Natural killer cell (primary cell): ENCODE results near the gene INAFM2. TPM values are rescaled to one million over a fixed set of nuclear protein-coding genes. Genes with fewer than 3 reads are reported as not detected.

ENCODE experiments used
- ATAC-seq, 3 donors: fragments of 150-1000 bp in 2 of 3; fragments of 200-7000 bp in 1 of 3; cut with Tn5 transposase; 1 replicate in 1 of 3; 2 replicates in 2 of 3; pipeline ENCODE4 v1.10.0; 2021; ENCODE audit warnings: mild to moderate bottlenecking in 2 of 3, moderate library complexity in 2 of 3
- DNase-seq, 2 donors: peaks; one replicate each; pipeline versions ENCODE4 v3.0.0 to v3.0.0-alpha.2; 2013 to 2021; ENCODE audit warnings: mixed read lengths in 1 of 2
- H3K27ac ChIP-seq: one replicate; pipeline ENCODE4 v1.5.1; 2013; ENCODE audit warnings: mild to moderate bottlenecking, low read length
- H3K27me3 ChIP-seq: one replicate; pipeline ENCODE4 v1.6.1; 2013; ENCODE audit warnings: low read length; ENCODE audit not compliant: control insufficient read depth, insufficient read depth
- H3K36me3 ChIP-seq: one replicate; pipeline ENCODE4 v1.6.1; 2013; ENCODE audit warnings: low read length; ENCODE audit not compliant: control insufficient read depth, insufficient read depth
- H3K4me1 ChIP-seq: one replicate; pipeline ENCODE4 v1.6.1; 2013; ENCODE audit warnings: low read length; ENCODE audit not compliant: control insufficient read depth, insufficient read depth
- H3K4me3 ChIP-seq: one replicate; pipeline ENCODE4 v1.5.1; 2013; ENCODE audit warnings: low read length
- H3K9me3 ChIP-seq: one replicate; pipeline ENCODE4 v1.6.1; 2013; ENCODE audit warnings: low read length; ENCODE audit not compliant: control insufficient read depth, insufficient read depth
- H3K27ac Mint-ChIP-seq, 2 donors: one replicate each; pipeline ENCODE4 v1.8.0; 2022; ENCODE audit warnings: mild to moderate bottlenecking in 2 of 2, mixed read lengths in 2 of 2, moderate library complexity in 1 of 2
- H3K27me3 Mint-ChIP-seq, 2 donors: one replicate each; pipeline ENCODE4 v1.8.0; 2022; ENCODE audit warnings: low read depth in 2 of 2, mixed read lengths in 2 of 2
- H3K36me3 Mint-ChIP-seq: one replicate; pipeline ENCODE4 v1.8.0; 2022; ENCODE audit warnings: mixed read lengths
- H3K4me1 Mint-ChIP-seq, 2 donors: one replicate each; pipeline ENCODE4 v1.8.0; 2022; ENCODE audit warnings: mixed read lengths in 2 of 2
- H3K4me3 Mint-ChIP-seq: one replicate; pipeline ENCODE4 v1.8.0; 2022; ENCODE audit warnings: mild to moderate bottlenecking, moderate library complexity, mixed read lengths
- H3K9me3 Mint-ChIP-seq, 2 donors: one replicate each; pipeline ENCODE4 v1.8.0; 2022; ENCODE audit warnings: mixed read lengths in 2 of 2
- WGBS: methylation state at CpG from one replicate; pipeline ENCODE4 v1.1.7; 2013; ENCODE audit warnings: missing lambda C conversion rate; ENCODE audit not compliant: insufficient coverage; 5-methylcytosine and 5-hydroxymethylcytosine counted together
- intact Hi-C: fragments of 100-400 bp; cut with micrococcal nuclease; formaldehyde crosslinking; loops from one replicate; pipeline ENCODE4 v1.14.2; 2022
- total RNA-seq, 4 donors: library from RNA; stranded (reverse); fragments of 120-200 nt in 1 of 4; gene quantifications; one replicate each; pipeline versions ENCODE4 v1.2.3 to v1.2.4, GENCODE V29; 2013 to 2022
- TF ChIP-seq, protein P1 (sequence below): fragments of 200-600 bp; IDR thresholded peaks from one replicate; pipeline ENCODE4 v1.8.0; 2022; ENCODE audit warnings: antibody characterized with exemption

INAFM2 gene
- total RNA-seq, 3 donors from 2014 or later (not counting 1 experiment from before 2014, with no cell fraction given) = 14.0 to 21.7 (median 15.1) TPM

DNA sequence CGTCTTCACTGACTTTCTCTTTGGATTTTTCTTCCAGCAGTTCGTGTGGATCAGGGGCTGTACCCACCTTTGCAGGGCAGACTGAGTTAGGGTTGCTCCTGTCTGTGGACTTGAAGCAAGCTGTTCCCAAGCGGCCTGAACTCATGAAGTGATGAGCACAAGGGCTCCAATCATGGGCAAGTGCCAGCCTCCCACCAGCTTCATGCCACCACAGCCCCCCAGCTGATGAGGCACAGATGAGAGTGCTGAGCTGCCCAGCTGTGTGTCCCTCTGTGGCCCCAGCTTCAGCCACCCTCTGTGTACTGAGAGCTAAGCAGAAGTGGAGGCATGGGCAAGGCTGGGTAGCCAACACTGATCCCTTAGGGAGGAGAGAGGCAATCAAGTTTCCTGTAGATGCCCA is 12.5 kb upstream of the INAFM2 start:
- intact Hi-C loops = loop anchor here (1.0 kb wide), 1 partner anchor 32 kb away; no protein-coding TSS in a partner anchor
- peaks cover 61% of the 10 kb centered on the region for H3K4me1 ChIP-seq
- H3K27ac Mint-ChIP-seq = no peak overlapping the region
- no peaks in the 10 kb centered on the region for H3K9me3 Mint-ChIP-seq
- H3K4me1 Mint-ChIP-seq = peaks cover 59 to 78% of the 10 kb centered on the region in 2 donors
- H3K9me3 ChIP-seq = no peaks in the 10 kb centered on the region
- H3K27me3 ChIP-seq = no peaks in the 10 kb centered on the region
- H3K27ac ChIP-seq = no peak overlapping the region
- H3K27me3 Mint-ChIP-seq = no peaks in the 10 kb centered on the region
- no peaks in the 10 kb centered on the region for H3K36me3 ChIP-seq
- TF ChIP-seq, protein P1, sequence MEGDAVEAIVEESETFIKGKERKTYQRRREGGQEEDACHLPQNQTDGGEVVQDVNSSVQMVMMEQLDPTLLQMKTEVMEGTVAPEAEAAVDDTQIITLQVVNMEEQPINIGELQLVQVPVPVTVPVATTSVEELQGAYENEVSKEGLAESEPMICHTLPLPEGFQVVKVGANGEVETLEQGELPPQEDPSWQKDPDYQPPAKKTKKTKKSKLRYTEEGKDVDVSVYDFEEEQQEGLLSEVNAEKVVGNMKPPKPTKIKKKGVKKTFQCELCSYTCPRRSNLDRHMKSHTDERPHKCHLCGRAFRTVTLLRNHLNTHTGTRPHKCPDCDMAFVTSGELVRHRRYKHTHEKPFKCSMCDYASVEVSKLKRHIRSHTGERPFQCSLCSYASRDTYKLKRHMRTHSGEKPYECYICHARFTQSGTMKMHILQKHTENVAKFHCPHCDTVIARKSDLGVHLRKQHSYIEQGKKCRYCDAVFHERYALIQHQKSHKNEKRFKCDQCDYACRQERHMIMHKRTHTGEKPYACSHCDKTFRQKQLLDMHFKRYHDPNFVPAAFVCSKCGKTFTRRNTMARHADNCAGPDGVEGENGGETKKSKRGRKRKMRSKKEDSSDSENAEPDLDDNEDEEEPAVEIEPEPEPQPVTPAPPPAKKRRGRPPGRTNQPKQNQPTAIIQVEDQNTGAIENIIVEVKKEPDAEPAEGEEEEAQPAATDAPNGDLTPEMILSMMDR = no peak
- no peak overlapping the region for H3K4me3 Mint-ChIP-seq
- ATAC-seq (no peak), DNase-seq (no peak)
- no peak overlapping the region for H3K4me3 ChIP-seq
- H3K36me3 Mint-ChIP-seq = no peaks in the 10 kb centered on the region
- 86% methylated on average over 3 of the region's 3 CpGs for WGBS

DNA sequence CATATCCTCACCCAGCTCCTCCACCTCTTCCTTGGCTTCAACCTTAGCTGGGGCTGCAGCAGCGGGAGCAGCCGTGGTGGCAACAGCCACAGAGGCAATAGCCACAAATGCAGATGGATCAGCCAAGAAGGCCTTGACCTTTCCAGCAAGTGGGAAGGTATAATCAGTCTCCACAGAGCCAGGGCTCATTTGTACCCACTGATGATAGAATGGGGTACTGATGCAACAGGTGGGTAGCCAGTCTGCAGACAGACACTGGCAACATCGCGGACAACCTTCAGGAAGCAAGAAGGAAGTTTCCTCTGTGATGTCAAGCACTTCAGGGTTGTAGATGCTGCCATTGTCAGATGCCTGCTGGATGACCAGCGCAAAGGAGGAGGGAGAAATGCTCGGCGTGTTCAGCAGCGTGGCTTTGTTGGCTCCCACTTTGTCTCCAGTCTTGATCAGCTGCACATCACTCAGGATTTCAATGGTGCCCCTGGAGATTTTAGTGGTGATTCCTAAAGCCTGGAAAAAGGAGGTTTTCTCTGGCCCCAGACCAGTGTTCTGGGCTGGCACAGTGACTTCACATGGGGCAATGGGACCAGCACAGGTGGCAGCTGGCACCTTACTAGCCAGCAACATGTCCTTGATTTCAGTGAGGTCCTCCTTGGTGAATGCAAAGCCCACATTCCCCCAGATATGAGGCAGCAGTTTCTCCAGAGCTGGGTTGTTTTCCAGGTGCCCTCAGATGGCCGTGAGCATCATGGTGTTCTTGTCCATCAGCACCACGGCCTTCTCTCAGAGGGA is 10.9 kb upstream of the INAFM2 start:
- Histone ChIP-seq H3K4me3 (no peak overlapping the region), H3K9me3 (no peaks in the 10 kb centered on the region), H3K27me3 (no peaks in the 10 kb centered on the region), H3K4me1 (peaks cover 46% of the 10 kb centered on the region), H3K36me3 (no peaks in the 10 kb centered on the region), H3K27ac (no peak overlapping the region)
- WGBS = 94% methylated on average over 10 of the region's 10 CpGs
- H3K27ac Mint-ChIP-seq = peak overlapping the region; percentile 92 to 94
- peaks cover 51 to 65% of the 10 kb centered on the region in 2 donors for H3K4me1 Mint-ChIP-seq
- DNase-seq = no peak
- H3K9me3 Mint-ChIP-seq = no peaks in the 10 kb centered on the region
- intact Hi-C loops = no loop called here
- ATAC-seq = no peak
- H3K27me3 Mint-ChIP-seq = no peaks in the 10 kb centered on the region
- peak overlapping the region; percentile 31 for H3K4me3 Mint-ChIP-seq
- H3K36me3 Mint-ChIP-seq = no peaks in the 10 kb centered on the region
- TF ChIP-seq, protein P1 = no peak

DNA sequence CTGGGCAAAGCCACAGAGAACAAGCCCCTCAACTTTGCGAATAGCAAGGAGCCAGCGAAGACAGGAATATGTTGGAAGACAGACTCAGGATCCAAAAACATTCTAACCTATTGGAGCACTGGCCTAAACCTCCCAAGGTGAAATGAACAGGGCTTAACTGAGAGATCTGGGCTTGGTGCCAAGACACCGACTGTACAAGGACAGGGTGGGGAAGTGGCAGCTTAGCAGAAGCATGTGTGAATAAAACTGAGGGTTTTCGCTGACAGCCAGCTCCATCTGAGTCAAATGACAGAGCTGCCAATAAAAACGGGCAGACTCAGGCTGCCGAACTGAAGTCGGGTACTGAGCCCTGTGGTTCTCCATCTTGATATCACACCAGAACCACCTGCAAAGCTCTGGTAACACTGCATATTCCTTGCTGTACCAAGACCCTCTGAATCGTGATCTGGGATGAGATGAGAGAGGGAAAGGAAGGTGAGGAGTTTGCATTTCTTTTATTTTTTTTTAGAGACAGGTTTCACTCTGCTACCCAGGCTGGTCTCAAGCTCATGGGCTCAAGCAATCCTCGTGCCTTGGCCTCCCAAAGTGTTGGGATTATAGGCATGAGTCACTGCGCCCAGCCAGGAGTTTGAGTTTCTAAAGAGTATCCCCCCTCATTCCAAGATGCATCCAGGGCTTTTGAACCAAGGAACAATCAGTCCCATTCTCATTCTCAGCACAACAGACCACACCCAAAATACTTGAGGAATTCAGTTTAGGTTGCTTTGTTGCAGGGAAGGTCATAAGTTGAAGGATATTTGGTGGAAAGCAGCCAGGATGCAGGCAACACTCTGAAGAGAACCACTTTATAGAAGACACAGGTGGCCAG is 9.7 kb upstream of the INAFM2 start:
- H3K36me3 ChIP-seq = no peaks in the 10 kb centered on the region
- H3K27me3 ChIP-seq = no peaks in the 10 kb centered on the region
- Mint-ChIP-seq H3K27ac (peak overlapping the region; percentile 92 to 94), H3K9me3 (no peaks in the 10 kb centered on the region), H3K4me1 (peaks cover 48 to 55% of the 10 kb centered on the region in 2 donors), H3K27me3 (no peaks in the 10 kb centered on the region), H3K36me3 (no peaks in the 10 kb centered on the region), H3K4me3 (peak overlapping the region; percentile 88)
- DNase-seq (peak; percentile 62 to 85), ATAC-seq (peak; percentile 92 to 93 (median 92))
- no peak overlapping the region for H3K4me3 ChIP-seq
- WGBS = 27% methylated on average over 10 of the region's 10 CpGs
- peak overlapping the region; percentile 46 for H3K27ac ChIP-seq
- intact Hi-C loops = no loop called here
- TF ChIP-seq, protein P1 = no peak
- H3K9me3 ChIP-seq = no peaks in the 10 kb centered on the region
- H3K4me1 ChIP-seq = peaks cover 42% of the 10 kb centered on the region
